Pulmonary artery endothelial cell (primary cell): ENCODE results near the gene STIM1. TPM values are rescaled to one million over a fixed set of nuclear protein-coding genes. Genes with fewer than 3 reads are reported as not detected.
"Not testable (repeated sequence)": the region's sequence is repeated elsewhere in the genome, so short reads cannot be mapped to it uniquely, and the experiment has no call there.

Source experiments
- DNase-seq: peaks from one replicate; pipeline ENCODE4 v3.0.0-alpha.2; 2011; ENCODE audit warnings: low read depth, low spot score
- total RNA-seq: library from RNA; depleted of rRNA; stranded (reverse); fragments of >200 nt; gene quantifications from 2 replicates; pipeline ENCODE4 v1.2.3, GENCODE V29; 2014

STIM1 gene
- total RNA-seq, 1 donor from 2014 or later, result 23.4 TPM

- no peak for DNase-seq
Measured at GRCh38 chr11:3853899-3854659, 1.4 kb upstream of the STIM1 start.

DNA sequence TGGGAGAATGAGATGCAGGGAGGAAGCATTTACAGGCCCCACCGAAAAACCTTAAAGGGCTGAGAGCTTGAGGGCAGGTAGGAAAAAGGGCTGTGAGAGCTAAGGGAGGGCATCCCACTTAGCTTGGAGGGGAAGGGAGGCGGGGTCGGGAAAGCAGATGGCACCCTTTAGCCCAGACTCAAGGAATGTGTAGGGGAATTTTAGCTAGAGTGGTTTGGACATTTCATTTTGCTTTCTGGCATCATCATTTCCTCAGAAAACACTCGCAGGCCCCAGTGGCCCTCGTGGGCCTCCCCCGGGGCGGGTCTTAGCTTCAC is 846 bp upstream of the STIM1 start:
- no peak for DNase-seq

GRCh38 chr11:3855808-3856491 is 486 bp downstream of the STIM1 start:
- no peak for DNase-seq

GRCh38 chr11:3856856-3857553 is 1.5 kb downstream of the STIM1 start:
- no peak for DNase-seq

- DNase-seq, result no peak
Measured at GRCh38 chr11:3857628-3858027, 2.2 kb downstream of the STIM1 start.

DNA sequence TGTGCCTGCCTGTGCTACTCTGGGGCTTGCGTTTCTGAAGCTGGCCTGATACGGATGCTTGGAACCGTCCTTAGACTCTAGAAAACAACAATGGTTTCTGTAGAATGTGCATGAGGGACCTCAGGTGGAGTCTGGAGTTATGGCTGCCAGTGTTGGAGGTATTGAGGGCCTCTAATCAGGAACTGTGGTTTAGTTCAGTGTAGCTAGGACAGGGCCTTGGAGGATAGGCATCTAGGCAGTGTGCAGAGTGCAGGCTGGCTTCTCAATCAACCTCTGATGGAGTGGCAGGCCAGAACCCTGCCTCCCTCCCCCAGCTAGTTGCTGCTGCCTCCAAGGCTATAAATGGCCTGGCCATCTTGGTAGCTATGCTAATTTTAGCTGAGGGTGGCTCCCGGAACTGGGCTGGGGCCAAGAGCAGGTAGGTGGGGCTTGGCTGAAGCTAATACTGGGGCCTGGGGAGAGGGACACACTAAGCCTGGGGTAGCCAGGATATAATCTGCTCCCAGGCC is 4.0 kb downstream of the STIM1 start:
- DNase-seq, result no peak

DNA sequence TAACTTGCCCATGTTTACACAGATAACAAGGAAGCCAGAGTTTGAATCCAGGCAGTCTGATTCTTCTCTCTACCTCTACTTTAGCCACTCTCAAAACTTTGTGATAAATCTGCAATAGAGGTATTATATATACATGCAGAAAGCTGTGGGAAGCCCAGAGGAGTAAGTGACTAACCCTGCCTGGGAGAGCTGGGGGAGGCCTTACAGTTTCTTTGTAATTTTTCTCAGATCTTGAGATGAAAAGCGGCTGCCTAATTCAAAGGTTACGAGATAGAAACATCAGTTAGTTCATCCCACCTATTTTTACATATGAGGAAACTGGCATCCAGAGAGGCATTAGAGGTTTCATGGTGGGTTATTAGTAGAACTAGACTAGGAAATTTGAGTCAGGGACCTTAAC is 4.9 kb downstream of the STIM1 start:
- no peak for DNase-seq

GRCh38 chr11:3860898-3861393 is 5.5 kb downstream of the STIM1 start:
- not testable (repeated sequence) for DNase-seq

GRCh38 chr11:3861683-3862082 is 6.2 kb downstream of the STIM1 start:
- DNase-seq, result no peak

- DNase-seq, result peak; percentile 67
Measured at GRCh38 chr11:3865388-3866193, 10.1 kb downstream of the STIM1 start.

DNA sequence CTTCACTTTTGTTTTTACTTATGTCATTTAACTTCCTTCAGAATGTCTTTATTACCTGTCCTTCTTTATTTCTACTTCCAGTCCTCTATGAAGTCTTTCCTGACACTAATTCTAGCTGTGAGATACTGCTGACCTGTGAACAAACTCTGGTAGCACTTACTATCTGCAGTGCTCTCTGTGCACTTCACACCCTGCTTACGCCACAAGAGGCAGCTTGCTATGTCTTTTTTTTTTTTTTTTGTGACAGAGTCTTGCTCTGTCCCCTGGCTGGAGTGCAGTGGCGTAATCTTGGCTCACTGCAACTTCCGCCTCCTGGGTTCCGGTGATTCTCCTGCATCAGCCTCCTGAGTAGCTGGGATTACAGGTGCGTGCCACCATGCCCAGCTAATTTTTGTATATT is 10.7 kb downstream of the STIM1 start:
- no peak for DNase-seq

GRCh38 chr11:3866836-3867208 is 11.4 kb downstream of the STIM1 start:
- DNase-seq, result no peak

- DNase-seq, result peak; percentile 63
Measured at GRCh38 chr11:3867209-3868091, 12.0 kb downstream of the STIM1 start.

DNA sequence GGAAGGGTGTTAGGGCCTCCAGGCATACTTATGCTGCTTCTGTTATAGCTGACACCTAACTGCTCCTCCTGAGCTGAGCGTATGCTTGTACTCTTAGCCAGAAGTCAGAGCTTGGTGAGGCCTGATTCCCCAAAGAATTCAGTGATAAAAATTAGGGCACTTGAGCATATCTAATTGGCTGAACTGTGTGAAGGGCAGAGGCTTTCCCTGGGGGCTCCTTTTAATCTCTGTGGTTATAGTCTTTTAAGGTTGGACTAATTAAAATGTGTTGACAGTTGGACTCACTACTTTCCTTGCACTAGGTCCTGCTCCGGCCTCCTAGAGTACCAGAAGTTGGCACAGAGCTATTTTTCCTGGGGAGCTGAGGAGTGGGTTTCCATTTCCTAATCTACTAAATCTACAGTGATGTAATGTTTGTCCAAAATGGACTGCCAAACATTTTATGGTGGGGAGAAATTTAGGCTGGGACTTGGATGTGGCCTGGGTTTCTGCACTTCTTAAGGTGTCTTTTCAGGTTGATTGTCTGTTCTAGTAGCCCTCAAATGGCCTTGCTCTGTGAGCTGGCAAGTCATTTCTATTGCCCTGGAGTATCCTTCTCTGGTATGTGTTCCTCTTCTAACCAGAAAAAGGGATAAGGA is 18.4 kb downstream of the STIM1 start:
- no peak for DNase-seq

DNA sequence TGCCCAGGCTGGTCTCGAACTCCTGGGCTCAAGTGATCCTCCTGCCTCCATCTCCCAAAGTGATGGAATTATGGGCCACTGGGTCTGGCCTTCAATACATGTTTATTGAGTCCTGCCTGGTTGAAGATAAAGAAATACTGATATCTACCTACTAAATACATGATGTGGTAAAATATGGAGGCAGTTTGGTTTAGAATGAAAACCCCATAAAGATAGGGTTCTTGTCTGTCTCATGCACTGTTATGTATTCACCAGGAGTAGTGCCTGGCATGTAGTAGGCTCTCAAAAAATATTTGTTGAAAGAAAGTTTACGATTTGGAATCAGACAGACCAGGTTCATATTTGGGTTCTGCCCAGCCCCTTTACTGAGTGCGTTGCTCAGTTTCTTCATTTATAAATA is 21.1 kb downstream of the STIM1 start:
- DNase-seq, result no peak

- no peak for DNase-seq
Measured at GRCh38 chr11:3877364-3878257, 22.1 kb downstream of the STIM1 start.

DNA sequence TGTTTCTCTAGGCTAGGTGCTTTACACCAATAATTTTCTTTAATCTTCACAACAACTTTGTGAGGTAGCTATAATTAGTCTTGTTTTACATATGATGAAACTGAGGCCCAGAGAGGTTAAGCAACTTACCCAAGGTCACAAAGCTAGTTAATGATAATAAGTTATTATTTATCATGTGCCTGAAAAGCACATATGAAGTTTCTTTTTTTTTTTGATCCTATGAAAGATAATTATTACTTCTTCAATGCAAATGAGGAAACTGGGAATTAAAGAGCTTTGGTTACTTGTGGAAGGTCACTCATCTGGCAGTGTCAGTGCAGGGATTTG is 22.8 kb downstream of the STIM1 start:
- no peak for DNase-seq

DNA sequence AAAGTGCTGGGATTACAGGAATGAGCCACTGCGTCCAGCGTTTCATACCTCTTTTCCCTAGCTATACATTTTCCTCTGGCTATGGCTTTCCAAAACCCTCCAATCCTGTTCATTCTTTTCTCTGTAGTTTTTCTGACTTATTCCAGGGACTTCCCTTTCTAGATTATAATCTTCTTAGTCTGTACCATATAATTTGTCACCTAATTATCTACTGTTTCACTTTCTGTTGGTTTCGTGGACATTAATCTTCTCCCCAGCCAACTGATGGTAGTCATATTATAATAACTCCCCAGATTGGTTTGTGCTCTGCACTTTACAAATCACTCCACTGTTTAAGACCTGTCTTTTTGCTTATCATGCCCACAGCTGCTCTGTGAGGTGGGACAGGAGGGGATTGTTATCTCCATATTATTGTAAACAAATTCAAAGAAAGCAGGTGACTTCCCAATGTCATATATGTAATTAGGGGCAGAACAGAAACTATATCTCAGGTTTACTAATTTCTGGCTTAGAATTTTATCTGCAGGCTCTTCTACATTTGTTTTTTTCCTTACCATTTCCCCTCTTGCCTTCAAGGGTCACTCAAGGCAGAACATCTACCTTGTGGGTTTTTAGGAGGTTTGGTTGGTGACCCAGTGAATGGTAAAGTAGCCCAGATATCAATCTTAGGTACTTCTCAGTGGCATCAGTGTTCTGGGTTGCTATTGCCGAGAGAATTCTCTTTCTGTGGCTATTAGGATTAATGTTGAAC is 23.9 kb downstream of the STIM1 start:
- no peak for DNase-seq
